SU-DHL-6 (cell line): ENCODE results near the gene FAM163B.

ENCODE experiments used
- H2AFZ ChIP-seq: fragments of 200-600 bp; sonication (generic); 2 replicates; pipeline ENCODE4 v1.6.1; 2014; ENCODE audit warnings: low read depth, mild to moderate bottlenecking, moderate library complexity, mixed read lengths, antibody characterized with exemption, low read length; ENCODE audit not compliant: severe bottlenecking
- H3F3A ChIP-seq: fragments of 200-600 bp; shearing (Covaris generic); 2 replicates; pipeline ENCODE4 v1.6.0; 2016; ENCODE audit warnings: antibody characterized with exemption, mild to moderate bottlenecking; ENCODE audit not compliant: insufficient read depth
- H3K27ac ChIP-seq: fragments of 200-600 bp; sonication (generic); 2 replicates; pipeline ENCODE4 v1.5.1; 2016; ENCODE audit warnings: low read depth, mild to moderate bottlenecking, low read length, moderate library complexity, mixed read lengths
- H3K27me3 ChIP-seq: fragments of 200-600 bp; sonication (generic), shearing (Covaris generic); 2 replicates; pipeline ENCODE4 v1.6.0; 2014; ENCODE audit warnings: mild to moderate bottlenecking, low read length
- H3K36me3 ChIP-seq: fragments of 200-600 bp; sonication (generic); 2 replicates; pipeline ENCODE4 v1.6.1; 2014; ENCODE audit warnings: mild to moderate bottlenecking, low read length, mixed read lengths
- H3K4me2 ChIP-seq: fragments of 300-600, 200-600 bp; shearing (Covaris generic), sonication (generic); 2 replicates; pipeline ENCODE4 v1.6.0; 2014; ENCODE audit warnings: low read length, low read depth, mild to moderate bottlenecking; ENCODE audit not compliant: poor library complexity, severe bottlenecking
- H3K4me3 ChIP-seq: fragments of 200-600 bp; sonication (generic); 2 replicates; pipeline ENCODE4 v1.5.1; 2014; ENCODE audit warnings: antibody characterized with exemption, low read length, mild to moderate bottlenecking, mixed read lengths; ENCODE audit not compliant: insufficient read depth, poor library complexity, severe bottlenecking
- H3K79me2 ChIP-seq: fragments of 200-600 bp; sonication (generic); 2 replicates; pipeline ENCODE4 v1.6.1; 2014; ENCODE audit warnings: mild to moderate bottlenecking, low read length, moderate library complexity; ENCODE audit not compliant: insufficient read depth
- H3K9ac ChIP-seq: fragments of 200-600 bp; sonication (generic); 2 replicates; pipeline ENCODE4 v1.7.0; 2014; ENCODE audit warnings: mild to moderate bottlenecking, low read length
- H3K9me2 ChIP-seq: fragments of 200-600 bp; sonication (generic); replicated peaks from 2 replicates; pipeline ENCODE4 v1.6.1; 2014; ENCODE audit warnings: low read length; ENCODE audit not compliant: insufficient read depth
- H3K9me3 ChIP-seq: fragments of 200-600 bp; sonication (generic); 2 replicates; pipeline ENCODE4 v1.6.1; 2014; ENCODE audit warnings: low read length, mixed read lengths; ENCODE audit not compliant: insufficient read depth
- H4K20me1 ChIP-seq: fragments of 200-600 bp; sonication (generic); 2 replicates; pipeline ENCODE4 v1.6.1; 2014; ENCODE audit warnings: low read depth, mild to moderate bottlenecking, antibody characterized with exemption, low read length, moderate library complexity, mixed read lengths
- EZH2phosphoT487 ChIP-seq: fragments of 200-600 bp; sonication (generic), shearing (Covaris generic); conservative IDR thresholded peaks from 2 replicates; pipeline ENCODE4 v1.6.1; 2018; ENCODE audit warnings: mild to moderate bottlenecking, antibody characterized with exemption, low read length, moderate library complexity, mixed read lengths
- TF ChIP-seq, protein P1 (sequence below): fragments of 200-600 bp; sonication (generic); IDR thresholded peaks from one replicate; pipeline ENCODE4 v1.5.1; 2017; ENCODE audit warnings: antibody characterized with exemption, mild to moderate bottlenecking, low read length, moderate library complexity; ENCODE audit not compliant: insufficient read depth, poor library complexity, severe bottlenecking

The FAM163B gene

DNA sequence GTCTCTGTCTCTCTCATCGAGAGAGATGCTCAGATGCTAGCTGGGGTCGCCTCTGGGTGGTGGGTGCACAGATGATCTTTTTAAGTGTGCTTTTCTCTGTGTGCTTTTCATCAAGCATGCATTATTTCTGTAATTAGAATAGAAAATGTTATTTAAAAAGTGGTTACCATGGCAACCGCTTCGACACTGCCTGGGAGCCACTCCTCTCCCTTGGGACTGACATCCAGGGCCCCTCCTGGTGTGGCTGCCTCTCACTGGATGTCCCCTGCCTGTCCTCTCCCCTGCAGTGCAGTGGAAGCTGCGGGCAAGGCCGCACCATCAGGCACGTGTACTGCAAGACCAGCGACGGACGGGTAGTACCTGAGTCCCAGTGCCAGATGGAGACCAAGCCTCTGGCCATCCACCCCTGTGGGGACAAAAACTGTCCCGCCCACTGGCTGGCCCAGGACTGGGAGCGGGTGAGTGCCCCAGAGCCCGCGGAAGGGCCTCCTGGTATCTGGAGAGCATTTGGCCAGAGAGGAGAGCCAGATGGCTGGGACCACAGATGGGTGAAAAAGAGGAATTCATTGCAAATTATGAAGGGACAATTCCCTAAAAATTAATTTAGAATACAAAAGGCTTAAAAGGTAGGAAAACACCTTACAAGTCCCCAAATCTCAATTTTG is 39.9 kb downstream of the FAM163B start:
- no peaks in the 10 kb centered on the region for H3K79me2 ChIP-seq
- no peak overlapping the region for H3K27ac ChIP-seq
- H3K4me2 ChIP-seq = no peak overlapping the region
- H3K4me3 ChIP-seq = no peak overlapping the region
- no peak for TF ChIP-seq EZH2phosphoT487
- TF ChIP-seq, protein P1, sequence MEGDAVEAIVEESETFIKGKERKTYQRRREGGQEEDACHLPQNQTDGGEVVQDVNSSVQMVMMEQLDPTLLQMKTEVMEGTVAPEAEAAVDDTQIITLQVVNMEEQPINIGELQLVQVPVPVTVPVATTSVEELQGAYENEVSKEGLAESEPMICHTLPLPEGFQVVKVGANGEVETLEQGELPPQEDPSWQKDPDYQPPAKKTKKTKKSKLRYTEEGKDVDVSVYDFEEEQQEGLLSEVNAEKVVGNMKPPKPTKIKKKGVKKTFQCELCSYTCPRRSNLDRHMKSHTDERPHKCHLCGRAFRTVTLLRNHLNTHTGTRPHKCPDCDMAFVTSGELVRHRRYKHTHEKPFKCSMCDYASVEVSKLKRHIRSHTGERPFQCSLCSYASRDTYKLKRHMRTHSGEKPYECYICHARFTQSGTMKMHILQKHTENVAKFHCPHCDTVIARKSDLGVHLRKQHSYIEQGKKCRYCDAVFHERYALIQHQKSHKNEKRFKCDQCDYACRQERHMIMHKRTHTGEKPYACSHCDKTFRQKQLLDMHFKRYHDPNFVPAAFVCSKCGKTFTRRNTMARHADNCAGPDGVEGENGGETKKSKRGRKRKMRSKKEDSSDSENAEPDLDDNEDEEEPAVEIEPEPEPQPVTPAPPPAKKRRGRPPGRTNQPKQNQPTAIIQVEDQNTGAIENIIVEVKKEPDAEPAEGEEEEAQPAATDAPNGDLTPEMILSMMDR = no peak
- H3K9ac ChIP-seq = no peak overlapping the region
- H3F3A ChIP-seq = no peaks in the 10 kb centered on the region
- H3K9me3 ChIP-seq = no peaks in the 10 kb centered on the region
- no peak overlapping the region for H2AFZ ChIP-seq
- H4K20me1 ChIP-seq = no peaks in the 10 kb centered on the region
- H3K27me3 ChIP-seq = no peaks in the 10 kb centered on the region
- H3K36me3 ChIP-seq = no peaks in the 10 kb centered on the region
- H3K9me2 ChIP-seq = no peaks in the 10 kb centered on the region

DNA sequence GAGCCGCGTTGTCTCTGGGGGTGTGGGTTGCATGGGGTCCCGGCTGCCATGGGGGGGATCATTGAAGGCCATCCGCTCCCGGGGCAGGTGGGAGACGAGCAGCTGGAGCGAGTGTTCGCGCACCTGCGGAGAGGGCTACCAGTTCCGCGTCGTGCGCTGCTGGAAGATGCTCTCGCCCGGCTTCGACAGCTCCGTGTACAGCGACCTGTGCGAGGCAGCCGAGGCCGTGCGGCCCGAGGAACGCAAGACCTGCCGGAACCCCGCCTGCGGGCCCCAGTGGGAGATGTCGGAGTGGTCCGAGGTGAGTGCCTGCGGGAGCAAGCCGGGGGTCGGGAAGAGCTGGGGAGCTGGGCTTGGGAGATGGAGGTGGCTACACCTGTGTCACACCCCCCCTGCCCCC is 41.0 kb downstream of the FAM163B start:
- no peak overlapping the region for H3K27ac ChIP-seq
- H3K9ac ChIP-seq = no peak overlapping the region
- no peaks in the 10 kb centered on the region for H4K20me1 ChIP-seq
- H3K4me3 ChIP-seq = no peak overlapping the region
- H3K9me3 ChIP-seq = no peaks in the 10 kb centered on the region
- H3K27me3 ChIP-seq = no peaks in the 10 kb centered on the region
- TF ChIP-seq, protein P1 = no peak
- TF ChIP-seq EZH2phosphoT487 = no peak
- H3K9me2 ChIP-seq = no peaks in the 10 kb centered on the region
- no peak overlapping the region for H3K4me2 ChIP-seq
- no peak overlapping the region for H2AFZ ChIP-seq
- no peaks in the 10 kb centered on the region for H3F3A ChIP-seq
- H3K79me2 ChIP-seq = no peaks in the 10 kb centered on the region
- no peaks in the 10 kb centered on the region for H3K36me3 ChIP-seq

DNA sequence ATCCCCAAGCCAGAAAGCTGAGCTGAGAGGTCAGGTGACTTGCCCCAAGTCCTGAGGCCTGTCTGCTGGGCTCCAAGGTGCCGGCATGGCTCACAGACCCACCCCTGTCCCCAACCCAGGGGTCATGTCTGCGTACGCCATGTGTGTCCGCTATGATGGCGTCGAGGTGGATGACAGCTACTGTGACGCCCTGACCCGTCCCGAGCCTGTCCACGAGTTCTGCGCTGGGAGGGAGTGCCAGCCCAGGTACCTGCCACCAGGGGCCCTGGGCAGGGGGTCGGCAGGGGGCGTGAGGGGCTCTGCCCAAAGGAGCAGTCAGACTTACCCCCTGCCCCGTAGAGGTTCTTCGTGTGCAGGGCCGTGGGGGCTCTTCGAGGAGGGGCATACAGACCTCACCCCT is 42.4 kb downstream of the FAM163B start:
- Histone ChIP-seq H3K9me3 (no peaks in the 10 kb centered on the region), H3F3A (no peaks in the 10 kb centered on the region), H3K9me2 (no peaks in the 10 kb centered on the region), H3K36me3 (no peaks in the 10 kb centered on the region), H4K20me1 (no peaks in the 10 kb centered on the region), H3K27ac (no peak overlapping the region), H3K27me3 (no peaks in the 10 kb centered on the region), H3K79me2 (no peaks in the 10 kb centered on the region), H2AFZ (no peak overlapping the region), H3K4me2 (no peak overlapping the region), H3K4me3 (no peak overlapping the region), H3K9ac (no peak overlapping the region)
- TF ChIP-seq, protein P1 = no peak
- TF ChIP-seq EZH2phosphoT487 = no peak
